OCI-LY1 (cell line): Measurements from ENCODE around the gene DHRSX.

ENCODE experiments used
- CTCF ChIP-seq: fragments of 200-600 bp; sonication (generic), shearing (Covaris generic); IDR thresholded peaks from 2 replicates; pipeline ENCODE4 v1.5.1; 2017; ENCODE audit warnings: mild to moderate bottlenecking, antibody characterized with exemption, low read length, moderate library complexity, mixed read lengths
- EZH2 ChIP-seq: fragments of 200-600 bp; sonication (generic), shearing (Covaris generic); IDR thresholded peaks from 2 replicates; pipeline ENCODE4 v1.8.0; 2017; ENCODE audit warnings: borderline replicate concordance, mixed run types, mild to moderate bottlenecking, antibody characterized with exemption, low read length, moderate library complexity, mixed read lengths

- TF ChIP-seq CTCF = no peak
- no peak for TF ChIP-seq EZH2
Measured at GRCh38 chrX:2418000-2418399, 82.8 kb downstream of the DHRSX start.
